Measurements from ENCODE around the gene NPFFR1.
A peak's percentile ranks its signal among the peaks of the same experiment; 100 is the strongest.

The NPFFR1 gene, protein sequence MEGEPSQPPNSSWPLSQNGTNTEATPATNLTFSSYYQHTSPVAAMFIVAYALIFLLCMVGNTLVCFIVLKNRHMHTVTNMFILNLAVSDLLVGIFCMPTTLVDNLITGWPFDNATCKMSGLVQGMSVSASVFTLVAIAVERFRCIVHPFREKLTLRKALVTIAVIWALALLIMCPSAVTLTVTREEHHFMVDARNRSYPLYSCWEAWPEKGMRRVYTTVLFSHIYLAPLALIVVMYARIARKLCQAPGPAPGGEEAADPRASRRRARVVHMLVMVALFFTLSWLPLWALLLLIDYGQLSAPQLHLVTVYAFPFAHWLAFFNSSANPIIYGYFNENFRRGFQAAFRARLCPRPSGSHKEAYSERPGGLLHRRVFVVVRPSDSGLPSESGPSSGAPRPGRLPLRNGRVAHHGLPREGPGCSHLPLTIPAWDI

DNA sequence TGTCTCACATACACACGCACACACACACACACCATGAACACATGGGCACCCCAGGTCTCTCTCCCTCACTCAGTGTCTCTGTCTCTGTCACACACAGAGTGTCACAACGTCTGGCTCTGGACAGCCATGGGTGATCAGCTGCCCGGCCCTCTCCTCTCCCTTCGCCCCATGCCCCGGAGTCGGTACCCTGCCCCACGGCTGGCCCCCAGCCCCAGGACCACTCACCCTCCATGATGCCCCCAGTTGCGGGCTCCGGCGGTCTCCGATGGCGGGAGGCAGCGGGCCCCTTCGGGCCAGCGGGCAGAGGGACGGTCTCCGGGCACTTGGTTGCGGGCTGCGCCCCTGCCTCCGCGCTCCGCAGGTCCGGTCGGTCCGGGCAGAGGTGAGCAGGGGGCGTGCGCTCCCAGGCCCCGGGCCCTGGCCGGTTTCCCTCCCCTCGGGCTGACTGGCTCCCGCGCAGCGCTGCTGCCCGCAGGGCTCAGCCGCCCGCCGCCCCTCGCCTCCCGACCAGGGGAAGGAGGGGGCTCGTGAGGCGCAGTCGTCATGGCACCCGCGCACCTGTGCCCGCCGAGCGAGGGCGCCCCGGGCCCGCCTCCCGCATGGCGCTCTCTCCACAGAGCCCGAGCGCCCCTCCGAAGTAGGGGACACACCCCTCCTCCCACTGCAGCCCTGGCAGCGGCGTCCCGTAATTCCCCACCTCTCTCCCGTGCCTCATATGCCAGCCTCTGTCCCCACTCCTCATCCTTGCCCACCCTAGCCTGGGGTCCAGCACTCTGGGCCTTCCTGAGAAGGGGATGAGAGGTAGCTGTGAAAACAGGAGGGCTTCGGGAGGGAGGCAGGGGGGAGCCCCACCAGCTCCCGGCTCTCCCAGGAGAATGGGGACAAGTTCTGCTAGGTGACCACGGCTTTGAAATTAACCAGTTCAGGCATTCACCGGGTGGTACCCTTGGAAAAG, at the start of gene NPFFR1:
TSS of gene NPFFR1 (minus strand) at position 560 of the 955 bp plus-strand sequence. CDS start at position 232, 328 bp downstream.
- DNase-seq, result no peak

DNA sequence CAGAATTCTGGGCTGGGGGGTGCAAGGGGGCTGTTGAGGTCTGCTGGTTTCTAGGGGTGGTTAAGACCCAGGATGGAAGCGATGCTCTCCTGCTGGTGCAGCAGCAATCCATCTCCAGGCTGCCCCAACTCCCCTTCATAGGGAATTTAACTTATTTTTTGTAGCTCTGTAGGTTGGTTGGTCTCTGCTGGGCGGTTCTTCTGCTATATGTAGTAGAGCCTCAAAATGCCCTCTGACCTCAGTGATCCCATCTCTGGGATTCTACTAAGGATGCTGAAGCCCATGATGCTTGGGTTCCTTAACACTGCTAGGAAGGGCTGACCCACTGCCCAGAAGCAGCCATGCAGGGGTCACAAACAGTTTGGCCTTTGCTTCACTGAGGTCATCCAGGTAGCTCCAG, 49.5 kb upstream of the NPFFR1 start:
- no peak for DNase-seq

DNA sequence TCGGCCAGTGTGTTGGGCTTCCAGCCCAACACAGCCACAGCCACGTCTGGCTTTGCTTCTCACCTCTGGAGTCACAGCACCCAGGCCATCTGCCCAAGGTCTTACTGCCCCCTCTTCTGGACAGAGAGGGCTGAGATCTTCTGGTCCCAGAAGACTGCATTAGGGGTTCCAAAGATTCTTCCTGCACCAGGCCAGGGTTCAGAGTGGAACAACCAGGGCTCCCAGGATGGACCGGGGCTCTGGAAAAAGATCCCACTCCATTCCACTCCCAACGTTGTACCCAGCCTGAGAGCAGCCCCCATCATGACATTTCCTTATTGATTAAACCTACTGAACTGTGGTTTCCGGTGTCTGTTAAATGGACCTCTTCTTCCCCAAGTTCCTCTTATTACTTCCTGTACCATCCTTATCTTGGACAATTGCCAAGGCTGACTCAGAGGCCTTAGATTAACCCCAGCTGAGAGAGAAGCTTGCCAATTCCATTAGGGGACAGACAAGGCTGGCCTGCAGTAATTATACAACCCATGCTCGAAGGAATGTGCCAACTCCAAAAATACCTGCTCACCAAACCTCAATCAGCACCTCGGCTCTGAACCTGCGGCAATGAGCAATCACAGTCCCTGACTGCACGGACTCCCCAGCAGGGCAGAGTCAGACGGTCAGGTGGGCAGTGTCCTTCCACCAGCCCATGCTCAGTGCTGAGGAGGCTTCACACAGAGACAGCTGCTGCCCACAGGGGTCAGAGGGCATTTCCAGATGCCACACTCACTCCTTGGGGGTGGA, 47.9 kb upstream of the NPFFR1 start:
- peak; percentile 96 for DNase-seq

DNA sequence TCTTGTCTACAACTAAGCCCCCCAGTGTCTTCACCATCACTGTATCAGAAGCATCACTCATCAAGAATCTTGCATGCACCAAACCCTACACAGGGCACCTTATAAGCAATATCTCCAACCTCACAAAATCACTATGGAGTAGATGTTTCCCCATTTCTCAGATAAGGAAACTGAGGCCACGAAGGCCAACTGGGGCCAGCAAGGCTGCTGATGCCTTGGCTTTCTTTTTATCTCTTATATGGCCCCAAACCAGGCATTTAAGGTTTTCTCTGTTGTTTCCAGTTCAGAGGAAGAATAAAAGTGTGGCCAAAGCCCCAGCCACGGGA, 47.3 kb upstream of the NPFFR1 start:
- DNase-seq, result no peak

DNA sequence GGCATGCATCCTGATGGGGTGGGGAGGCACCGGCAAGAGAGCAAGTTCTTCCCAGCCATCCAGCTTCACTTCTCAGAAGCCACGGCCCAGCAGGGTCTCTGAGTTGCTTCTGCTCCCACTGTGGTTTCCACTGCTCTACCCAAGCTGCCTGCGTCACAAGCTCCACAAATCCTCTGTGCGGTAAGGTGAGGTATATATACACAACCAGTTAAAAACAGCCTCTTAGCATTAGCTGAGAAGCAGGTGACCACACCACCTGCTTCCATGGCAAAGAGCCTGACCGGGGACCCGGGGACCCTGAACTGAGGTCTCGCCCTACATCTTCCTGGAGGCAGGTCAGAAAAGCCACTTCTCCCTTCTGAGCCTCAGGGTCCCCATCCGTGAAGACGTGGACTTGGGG, 46.9 kb upstream of the NPFFR1 start:
- no peak for DNase-seq

DNA sequence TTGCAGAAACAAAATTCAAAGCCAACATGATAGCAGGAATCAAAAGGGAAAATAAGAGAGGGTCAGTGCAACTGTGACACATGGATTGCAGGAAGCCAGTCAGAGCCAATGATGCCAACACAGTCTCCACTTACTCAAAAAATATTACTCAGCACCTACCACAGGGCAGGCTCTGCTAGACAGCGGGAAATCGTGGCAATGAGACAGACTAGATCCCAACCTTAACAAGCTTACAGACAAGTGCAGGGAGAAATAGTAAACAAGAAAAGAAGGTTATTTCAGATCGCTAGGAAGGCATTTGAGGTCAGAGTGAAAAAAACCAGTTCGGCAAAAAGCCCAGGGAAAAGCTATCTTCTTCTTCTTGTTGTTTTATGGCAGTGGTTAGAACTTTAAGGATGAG, 45.2 kb upstream of the NPFFR1 start:
- no peak for DNase-seq

DNA sequence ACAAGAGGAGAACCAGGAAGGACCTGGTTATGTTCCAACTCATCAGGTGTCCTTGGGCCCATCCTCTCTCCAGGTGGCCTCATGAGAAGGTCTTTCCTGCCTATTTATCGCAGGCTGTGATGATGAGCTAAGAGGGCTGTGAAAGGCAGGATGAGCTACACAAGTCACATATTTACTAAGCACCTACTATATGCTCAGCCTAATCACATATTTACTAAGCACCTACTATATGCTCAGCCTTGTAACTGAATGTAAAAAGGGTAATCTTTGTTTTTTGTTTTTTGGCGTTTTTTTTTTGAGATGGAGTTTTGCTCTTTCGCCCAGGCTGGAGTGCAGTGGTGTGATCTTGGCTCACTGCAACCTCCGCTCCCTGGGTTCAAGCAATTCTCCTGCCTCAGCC, 44.2 kb upstream of the NPFFR1 start:
- DNase-seq, result no peak

DNA sequence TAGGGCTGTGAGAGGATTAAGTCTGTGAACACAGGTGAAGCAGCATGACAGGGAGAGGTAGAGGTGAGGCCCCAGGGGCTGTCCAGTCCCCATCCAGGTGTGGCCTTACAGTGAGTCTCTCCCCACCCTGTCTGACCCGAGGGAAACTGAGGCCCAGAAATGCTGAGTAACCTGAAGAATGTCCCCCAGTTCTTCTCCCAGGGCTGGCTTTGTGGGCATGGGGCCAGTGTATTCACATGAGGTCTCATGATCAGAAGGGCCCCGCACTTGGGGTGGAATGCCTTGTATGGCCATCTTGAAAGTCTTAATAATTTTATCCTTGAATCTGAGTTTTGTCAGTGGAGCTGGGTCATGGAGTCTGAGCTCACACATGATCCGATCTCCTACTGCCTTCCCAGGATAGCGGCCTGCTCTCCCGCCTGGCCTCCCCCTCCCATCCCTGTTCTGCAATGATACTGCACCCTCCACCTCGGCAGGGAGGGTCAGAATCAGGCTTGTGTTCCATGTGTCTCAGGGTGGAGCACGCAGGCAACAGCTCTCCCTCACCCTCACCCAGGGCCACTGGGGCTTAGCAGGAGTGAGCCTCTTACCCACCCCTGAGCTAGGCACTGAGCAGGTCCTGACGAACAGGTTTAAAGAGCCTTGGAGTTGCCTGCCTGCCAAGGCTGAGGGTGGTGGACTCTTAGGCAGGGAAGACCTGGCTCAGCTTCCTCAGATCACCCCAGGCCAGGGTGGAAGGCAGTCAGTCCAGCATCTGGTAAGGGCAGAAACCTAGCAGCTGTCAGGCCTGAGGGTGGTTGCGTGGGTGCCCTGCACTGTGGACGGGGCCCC, 41.4 kb upstream of the NPFFR1 start:
- no peak for DNase-seq

DNA sequence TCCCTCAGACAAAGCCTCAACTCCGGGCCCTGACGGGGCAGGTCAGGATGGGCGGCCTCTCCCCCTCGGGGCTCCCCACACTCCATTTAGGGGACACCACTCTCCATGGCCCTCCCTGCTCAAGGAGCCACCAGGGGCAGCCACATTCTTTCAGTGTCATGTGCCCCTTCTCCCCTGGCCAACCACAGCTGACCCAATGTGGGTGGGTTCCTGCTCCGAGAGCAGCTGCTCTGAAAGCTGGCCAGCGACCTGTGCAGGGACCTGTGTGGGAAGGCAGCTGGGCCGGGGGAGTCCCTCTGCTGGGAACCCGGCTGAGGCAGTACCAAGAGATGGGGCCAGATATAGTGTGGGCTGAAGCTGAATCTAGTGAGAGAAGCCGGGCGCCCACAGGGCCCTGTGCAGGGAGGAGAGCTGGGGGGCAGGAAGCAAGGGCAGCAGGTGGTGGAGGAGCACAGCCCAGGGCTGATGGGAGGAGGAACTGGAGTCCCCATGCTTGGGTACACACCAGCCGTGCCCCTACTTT, 40.6 kb upstream of the NPFFR1 start:
- no peak for DNase-seq

DNA sequence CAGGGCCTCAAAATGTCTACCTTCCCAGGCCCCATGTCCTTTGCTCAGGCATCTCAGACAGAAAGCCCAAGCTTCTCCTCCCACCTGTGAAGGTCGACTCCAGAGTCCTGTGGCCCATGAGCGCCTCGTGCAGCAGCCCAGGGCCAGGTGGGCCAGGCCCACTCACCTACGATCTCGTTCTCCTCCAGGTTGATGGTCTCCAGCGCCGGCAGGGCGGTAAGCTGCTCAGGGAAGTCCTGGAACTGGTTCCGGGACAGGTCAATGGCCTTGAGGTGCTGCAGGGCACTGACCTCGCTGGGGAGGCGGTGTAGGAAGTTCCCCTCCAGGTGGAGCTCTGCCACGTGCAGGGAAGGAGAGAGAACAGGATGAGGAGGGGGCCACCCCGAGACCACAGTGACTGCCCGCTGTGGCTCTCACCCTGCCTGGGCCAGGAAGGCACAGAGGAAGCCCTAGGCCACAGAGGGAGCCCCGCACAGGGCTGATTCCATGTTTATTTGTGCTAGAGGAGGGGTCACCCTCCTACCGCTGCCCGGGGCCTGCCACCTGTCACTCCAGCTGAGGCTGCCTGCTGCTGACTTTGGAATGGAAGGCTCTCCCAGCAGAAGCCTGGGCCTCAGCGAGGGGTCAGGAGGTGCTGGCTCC, 40.0 kb upstream of the NPFFR1 start:
- DNase-seq, result no peak

DNA sequence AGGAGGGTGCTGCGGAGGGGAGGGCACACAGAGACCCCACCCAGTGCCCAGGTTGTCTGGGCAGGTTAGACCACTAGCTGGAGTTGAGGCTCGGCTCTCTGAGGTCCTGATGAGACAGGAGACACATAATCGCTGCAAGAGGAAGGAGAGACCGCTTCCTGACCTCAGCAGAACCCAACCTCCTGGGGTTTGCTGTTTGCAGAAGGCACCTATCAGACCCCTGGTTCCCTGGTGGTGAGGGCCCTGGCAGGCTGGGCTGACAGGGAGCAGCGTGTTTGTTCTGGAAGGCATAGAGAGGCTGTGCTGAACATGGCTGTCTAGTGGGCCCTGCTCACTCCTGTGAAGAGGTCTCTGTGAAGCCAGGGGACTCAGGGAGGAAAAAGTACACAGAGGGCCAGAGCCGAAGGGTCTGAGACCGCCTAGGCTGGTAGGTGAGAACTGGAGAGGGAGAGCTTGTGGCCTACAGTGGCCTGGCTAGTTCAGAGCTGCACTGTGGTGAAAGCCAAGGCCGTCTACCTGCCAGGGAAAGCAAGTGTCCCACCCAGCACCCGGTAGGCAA, 39.4 kb upstream of the NPFFR1 start:
- DNase-seq, result no peak

DNA sequence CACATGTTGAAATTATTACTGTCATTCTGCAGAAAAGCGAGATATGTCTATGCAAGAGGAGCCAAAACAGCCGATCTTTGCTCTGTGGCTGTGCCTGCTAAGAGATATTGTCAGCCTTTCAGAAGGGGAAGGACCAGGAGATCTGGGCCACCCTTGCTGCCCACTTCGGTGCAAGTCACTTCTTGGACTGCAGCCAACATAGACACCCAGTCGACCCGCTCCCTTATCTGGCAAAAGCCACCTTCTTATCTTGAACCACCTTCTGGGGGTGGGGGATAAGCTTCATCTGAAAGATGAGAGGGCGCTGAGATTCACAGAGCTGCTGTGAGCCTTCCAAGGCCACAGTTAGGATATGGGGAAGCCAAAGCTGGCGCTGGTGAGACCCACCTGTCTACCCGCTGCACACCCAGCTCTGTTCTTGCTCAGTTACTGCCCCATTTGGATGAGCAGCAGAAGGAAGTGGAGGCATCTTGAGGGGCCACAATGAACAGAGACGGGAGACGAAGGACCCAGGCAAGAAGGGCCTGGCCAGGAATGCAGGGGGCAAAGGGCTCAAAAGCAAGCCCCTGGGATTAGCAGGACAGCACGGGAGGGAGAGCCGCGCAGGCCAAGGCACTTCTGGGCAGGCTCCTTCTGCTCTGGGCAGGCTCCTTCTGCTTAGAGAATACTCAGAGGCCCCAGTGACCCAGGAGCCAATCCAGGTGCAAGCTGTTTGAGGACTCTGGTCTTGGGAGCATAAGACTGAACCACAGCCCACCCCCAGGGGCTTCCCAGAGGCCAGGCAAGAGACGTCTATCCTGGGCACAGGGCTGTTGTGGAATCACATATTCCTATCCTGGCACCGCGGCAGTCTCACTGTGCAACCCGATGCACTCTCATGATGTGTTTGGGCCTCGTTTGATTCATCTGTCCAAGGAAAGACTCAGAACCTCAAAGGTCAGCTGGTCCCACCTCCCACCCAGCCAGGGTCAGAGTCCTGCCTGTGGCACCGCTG, 38.4 kb upstream of the NPFFR1 start:
- peak; percentile 95 for DNase-seq

DNA sequence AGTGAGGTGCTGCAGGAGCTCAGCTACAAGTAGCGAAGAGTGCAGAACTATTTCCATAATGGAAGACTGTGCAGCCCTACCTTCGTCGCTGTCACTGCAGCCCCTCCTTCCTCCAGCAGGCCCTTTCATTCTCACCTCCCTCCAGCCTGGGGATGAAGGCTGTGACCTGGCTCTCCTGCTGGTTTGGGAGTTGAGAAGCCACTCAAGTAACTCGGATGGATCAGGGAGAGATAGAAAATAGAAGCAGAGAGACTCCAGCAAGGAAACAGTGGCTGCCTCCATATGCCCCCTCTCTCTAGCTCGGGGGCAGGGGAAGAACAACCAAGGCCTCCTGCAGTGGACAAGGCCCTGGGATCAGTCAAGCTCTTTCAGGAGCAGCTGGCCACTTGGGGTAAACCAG, 37.4 kb upstream of the NPFFR1 start:
- no peak for DNase-seq

DNA sequence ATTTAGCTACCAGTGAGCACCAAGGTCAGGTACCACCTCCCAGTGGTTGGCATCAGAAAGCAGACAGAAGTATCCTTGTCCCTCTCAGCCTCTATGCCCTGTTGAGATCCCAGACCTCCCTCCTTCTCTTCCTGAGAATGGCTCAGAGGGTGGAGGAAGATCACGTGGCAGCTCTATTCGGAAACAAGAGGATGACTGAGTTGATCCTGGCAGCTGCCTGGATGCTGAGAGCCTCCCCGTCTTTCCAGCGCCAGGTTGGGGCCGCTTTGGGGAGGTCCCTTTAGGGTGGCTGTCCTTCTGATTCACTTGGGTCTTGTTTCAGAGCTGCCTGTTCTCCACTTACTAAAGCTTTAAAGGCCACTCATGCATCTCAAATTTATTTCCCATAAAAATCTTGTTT, 36.9 kb upstream of the NPFFR1 start:
- no peak for DNase-seq

DNA sequence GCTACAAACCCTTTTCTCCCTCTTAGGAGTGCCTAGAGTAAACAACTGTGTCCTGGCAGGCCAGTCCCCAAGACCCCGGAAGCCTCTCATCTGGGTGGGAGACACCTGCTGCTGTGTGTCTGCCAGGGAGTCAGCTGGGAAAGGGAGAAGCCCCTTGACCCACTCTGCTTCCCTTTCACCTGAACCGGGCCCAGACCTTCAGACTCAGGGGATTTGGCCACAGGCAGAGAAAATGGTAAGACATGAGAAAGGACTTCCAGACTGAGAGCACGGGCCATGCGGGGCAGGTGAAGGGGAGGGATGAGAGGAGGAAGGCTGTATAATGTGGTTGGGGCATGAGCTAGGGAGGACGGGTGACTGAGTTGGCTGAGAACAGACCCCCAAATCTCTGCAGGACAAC, 36.0 kb upstream of the NPFFR1 start:
- DNase-seq, result no peak

DNA sequence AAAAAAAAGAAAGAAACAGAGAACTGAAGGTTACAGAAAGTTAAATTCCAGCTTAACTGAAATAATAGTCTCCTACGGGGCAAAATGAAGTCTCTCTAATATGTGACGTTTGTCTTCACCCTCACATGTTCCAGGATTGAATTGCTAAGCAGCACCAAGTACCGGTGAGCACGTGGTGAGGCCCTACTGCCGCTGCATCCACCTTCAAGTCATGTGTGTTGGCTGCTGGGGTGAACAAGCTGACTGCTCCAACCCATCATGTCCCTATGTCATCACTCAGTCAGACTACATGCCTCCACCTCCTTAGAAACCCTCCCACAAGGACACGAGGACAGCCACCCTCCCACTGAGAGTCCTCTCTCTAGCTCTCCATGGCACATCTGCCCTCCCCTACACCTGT, 35.4 kb upstream of the NPFFR1 start:
- no peak for DNase-seq

DNA sequence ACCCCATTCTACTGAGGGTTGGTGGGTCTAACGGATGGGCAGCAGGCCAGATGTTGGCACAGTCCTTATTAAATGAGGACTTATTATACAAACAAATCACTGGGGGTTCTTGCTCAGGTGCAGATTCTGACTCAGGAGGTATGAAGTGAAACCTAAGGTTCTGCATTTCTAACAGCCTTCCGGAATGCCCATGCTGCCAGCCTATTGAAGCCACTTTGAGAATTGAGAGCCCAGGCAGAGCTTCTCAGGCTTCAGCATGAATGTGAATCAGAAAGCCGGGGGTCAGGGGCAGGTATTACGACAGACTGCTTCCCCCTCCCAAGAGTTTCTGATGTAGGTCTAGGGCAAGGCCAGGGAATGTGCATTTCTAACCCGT, 34.1 kb upstream of the NPFFR1 start:
- DNase-seq, result no peak

DNA sequence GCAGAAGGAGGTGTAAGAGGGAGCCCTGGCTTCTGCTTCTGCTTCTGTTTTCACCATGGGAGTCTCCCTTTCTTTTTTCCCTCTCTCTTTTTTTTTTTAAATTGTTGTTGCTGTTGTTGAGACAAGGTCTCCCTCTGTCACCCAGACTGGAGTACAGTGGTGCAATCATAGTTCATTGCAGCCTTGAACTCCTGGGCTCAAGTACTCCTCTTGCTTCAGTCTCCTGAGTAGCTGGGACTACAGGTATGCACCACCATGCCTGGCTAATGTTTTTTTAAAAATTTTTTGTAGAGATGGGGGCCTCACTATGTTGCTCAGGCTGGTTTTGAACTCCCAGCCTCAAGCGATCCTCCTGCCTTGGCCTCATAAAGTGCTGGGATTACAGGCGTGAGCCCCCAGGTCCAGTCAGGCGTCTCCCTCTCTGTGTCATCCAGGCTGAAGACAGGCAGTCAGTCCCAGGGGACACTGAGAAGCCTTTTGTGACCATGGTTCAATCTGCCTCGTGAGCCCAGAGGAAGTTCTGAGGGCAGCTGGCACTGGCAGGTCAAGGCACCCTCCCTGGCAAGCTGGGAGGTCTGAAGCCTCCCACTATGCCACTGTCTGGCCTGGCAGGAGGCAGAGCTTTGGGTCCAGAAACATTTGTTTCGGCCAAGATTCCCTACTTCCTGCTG, 33.6 kb upstream of the NPFFR1 start:
- DNase-seq, result no peak

DNA sequence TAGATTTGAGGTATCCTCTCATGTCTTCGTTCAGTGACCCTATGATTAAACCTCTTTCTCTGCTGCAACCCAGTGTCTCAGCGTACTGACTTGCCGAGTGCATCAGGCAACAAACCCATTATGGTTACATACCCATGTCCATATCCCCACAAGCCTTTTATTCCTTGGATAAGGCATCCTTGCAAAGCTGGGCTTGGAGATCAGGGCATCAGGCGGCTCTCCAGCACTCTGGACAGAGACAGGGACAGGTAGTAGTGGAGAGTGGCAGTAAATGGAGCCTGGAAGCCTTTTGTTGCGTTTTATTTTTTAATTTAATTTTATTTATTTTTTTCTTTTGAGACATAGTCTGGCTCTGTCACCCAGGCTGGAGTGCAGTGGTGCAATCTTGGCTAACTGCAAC, 32.0 kb upstream of the NPFFR1 start:
- DNase-seq, result no peak

Measured in hematopoietic multipotent progenitor cell treated with erythropoietin and hydrocortisone succinate and interleukin-3 and kit ligand, for 8 days (in vitro differentiated cells).